MV-4-11 (cell line): ENCODE data around the gene RIN1.
"Not testable (repeated sequence)": the region's sequence is repeated elsewhere in the genome, so short reads cannot be mapped to it uniquely, and the experiment has no call there.

Experiments
- DNase-seq: peaks from one replicate; lab custom pipeline; 2025; lab: John Stamatoyannopoulos, UW

RIN1 gene

GRCh38 chr11:66317723-66318599 is 18.3 kb downstream of the RIN1 start:
- peak; percentile 97 for DNase-seq

DNA sequence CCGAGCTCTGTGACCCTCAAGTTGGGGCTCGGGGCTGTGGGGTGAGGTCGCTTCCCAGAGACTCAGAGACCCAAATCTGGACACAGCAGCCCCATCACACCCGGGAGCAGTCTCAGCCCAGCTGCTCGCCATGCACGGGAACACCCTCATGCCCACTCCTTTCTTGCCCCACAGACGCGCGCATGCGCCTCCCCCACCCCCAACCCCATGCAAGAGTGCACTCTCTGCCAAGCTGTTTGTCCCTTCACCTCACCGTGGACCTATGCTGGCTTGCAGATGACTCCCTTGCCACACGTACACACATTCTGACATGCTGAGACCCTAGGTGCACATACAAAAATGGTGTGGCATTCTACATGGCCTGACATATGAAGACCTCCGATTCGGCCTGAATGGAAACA is 18.9 kb downstream of the RIN1 start:
- no peak for DNase-seq

DNA sequence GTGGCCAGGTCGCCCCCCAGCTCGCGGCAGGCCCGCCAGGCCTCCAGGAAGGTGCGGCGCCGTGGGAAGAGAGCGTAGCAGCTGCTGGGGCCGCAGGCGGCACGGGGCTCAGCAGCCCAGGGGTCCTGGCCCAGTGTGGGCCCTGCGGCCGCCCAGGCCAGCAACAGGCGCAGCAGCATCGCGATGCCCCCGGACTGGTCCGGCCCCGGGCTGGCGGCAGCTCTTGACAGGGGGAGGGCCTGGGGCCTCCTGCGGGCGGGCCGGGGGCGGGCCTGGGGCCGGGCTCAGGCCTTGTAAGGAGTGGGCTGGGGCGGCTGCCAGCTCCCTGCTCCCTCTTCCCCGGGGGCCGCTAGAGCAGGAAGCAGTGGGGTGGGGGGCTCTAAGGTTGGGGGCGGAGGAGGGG is 19.4 kb downstream of the RIN1 start, which contains the start of gene CD248:
CD248 (minus strand) TSS at position 196 of the 403 bp plus-strand sequence; CDS start at position 179, 17 bp downstream.
- no peak for DNase-seq

- no peak for DNase-seq
These were observed 20.1 kb downstream of the RIN1 start for GRCh38 chr11:66315921-66316811.

- DNase-seq = no peak
These were observed 20.7 kb downstream of the RIN1 start for GRCh38 chr11:66315498-66315885.

GRCh38 chr11:66314561-66315497 is 21.4 kb downstream of the RIN1 start:
- DNase-seq = no peak

DNA sequence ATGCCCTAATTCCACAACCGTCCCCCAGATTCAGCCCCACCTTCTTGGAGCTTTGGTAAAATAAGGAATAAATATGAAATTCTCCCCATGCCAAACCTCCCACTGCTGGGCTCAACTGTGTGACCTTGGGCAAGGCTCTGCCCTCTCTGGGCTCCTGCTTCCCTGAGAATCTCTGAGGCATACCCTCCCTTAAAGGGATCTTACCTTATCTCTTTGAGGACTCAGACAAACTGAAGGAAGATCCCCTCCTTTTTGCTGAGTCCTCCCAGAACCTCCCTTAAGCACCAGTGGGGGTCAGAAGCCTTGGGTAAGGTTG is 22.1 kb downstream of the RIN1 start:
- no peak for DNase-seq

DNA sequence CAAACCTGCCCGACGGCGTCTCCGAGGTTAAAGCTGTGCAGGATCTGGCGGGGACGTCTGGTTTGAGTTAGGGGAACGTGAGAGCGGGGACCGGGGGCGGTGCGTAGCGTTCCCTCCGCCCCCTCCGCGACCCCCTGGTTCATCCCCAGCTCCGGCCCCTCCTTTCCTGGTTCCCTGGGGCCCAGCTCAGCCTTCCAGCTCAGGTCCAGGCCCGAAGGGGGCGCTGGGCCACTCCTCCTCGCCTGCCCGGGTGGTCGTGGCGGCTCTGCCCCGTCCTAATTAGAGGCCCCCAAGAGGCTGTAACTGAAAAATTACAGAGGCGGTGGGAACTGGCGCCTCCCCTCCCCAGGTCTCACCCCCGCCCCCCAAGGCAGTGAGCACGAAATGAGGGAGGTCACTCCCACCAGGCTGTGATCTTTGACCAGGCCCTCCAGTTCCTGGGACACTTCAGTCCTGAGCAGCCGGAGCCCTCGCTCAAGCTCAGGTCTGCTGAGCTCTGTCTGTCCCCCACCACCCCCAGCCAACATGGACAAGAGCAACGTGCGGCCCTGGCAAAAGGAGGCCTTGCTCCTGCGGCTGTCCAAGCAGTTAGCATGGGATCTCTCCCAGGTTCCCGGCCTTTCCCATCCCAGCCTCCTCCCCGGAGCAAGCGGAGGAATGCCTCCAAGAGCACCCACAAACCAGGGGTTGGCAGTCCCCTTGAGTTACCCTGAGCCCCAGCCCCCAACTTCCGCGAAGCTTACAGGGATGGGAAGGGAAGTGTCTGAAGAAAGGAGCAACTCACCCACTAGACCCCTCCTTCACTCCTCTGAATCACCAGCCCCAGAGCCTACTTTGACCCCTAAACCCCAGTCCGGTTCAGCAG is 22.7 kb downstream of the RIN1 start:
- DNase-seq = no peak

DNA sequence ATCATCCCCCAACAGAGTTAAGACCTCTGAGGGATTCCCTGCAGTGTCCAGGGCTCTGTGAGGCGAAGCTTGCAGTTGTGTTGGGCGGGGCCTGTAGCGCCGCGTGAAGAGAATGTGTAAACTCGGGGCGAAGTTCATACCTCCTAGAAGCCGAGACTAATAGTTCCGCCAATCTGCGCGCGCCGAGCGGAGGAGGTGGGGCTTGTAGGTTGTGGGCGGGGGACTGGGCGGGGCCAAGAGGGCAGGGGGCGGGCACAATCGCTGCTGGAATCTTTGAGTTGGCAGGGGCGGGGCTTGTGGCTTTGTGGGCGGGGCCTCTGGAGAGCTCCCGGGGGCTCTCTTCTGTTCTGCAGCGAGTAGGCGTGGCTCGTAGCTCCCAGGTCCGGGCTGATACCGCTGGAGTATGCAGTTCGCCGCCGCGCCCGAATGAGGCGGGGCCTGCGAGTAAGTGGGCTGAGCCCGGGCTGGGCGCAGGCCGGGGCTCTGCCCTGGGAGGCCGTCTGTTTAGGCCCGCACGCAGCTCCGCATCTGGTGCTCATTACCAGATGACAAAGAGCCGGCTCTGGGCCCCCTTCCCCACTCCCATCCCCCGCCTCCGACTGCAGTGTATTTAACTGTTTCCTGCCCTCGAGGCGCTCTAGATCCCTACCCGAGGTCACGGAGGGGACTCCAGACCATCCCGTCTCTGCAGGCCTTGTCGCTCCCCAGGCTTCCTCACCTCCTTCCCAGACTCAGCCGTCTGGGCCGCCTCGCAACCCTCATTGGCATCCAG is 23.5 kb downstream of the RIN1 start:
- DNase-seq = peak; percentile 97

- peak; percentile 90 for DNase-seq
These were observed 24.2 kb downstream of the RIN1 start for GRCh38 chr11:66311965-66312548.

DNA sequence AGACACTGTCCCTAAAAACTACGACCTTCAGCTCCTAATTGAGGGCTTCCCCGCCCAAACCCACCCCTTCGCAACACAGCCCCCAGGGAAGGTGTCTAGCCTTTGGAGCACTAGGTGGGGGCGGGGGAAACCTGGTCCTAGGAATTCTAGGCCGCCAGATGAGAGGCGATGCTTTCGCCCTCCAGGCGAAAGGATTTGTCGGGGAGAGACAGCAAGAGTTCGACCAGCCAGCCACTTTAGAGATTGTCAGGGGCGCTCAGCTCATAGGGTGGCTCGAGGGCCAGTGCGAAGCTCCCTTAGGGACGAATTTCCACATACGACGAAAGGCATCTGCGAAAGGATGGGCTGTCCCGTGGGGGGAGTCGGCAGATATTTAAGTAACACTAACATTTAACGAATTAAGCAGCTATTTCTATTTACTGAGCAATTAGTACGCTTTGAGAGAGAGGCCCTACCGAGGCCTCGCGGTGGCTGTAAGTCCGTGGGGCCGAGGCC is 24.7 kb downstream of the RIN1 start:
- DNase-seq = no peak

DNA sequence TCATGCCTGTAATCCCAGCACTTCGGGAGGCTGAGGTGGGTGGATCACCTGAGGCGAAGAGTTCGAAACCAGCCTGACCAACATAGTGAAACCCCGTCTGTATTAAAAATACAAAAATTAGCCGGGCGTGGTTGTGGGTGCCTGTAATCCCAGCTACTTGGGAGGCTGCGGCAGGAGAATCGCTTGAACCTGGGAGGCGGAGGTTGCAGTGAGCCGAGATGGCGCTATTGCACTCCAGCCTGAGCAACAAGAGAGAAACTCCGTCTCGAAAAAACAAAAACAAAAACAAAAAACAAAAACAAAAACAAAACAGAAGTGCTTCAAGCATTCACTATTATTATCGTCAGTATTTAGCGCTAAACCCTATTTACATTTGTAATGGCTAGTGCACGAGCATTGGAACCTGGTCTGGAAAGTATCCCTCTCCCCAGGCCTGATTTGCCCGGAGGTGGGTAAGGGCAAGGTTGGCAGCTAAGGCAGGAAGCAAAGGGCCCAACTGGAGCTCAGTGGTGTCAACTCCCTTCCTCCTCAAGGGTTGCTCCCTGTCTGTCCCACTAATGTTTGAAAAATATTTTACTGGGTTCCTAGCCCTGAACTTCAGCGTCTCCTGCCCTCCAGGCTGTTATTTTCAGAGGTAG is 25.3 kb downstream of the RIN1 start:
- DNase-seq = not testable (repeated sequence)

- peak; percentile 20 for DNase-seq
These were observed 25.9 kb downstream of the RIN1 start for GRCh38 chr11:66310324-66310723.

- DNase-seq = no peak
These were observed 26.8 kb downstream of the RIN1 start for GRCh38 chr11:66309475-66309874.

GRCh38 chr11:66302656-66303055 is 33.6 kb downstream of the RIN1 start:
- no peak for DNase-seq

DNA sequence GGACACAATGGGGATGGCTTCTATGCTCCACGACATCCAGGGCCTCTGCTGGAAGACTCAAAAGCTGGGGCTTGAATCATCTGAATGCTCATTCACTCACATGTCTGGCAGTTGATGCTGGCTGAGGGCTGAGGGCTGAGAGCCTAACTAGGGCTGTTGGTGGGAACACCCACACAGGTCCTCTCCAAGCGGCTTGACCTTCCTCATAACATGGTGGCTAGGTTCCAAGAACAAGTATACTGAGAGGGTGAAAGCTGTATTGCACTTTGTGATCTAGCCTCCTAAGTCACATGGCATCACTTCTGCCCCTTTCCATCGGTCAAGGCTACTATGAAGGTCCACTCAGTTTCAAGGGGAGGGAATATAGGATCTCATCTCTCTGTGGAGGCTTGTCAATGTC is 37.0 kb downstream of the RIN1 start:
- no peak for DNase-seq

GRCh38 chr11:66297610-66298009 is 38.6 kb downstream of the RIN1 start:
- DNase-seq = no peak

GRCh38 chr11:66294626-66295620 is 41.3 kb downstream of the RIN1 start:
- DNase-seq = no peak
